Measurements from ENCODE around the gene CTDSPL.

CTDSPL gene

GRCh38 chr3:37853691-37854413 is 7.8 kb upstream of the CTDSPL start:
- DNase-seq (ENCODE audit: low read depth): no peak

DNA sequence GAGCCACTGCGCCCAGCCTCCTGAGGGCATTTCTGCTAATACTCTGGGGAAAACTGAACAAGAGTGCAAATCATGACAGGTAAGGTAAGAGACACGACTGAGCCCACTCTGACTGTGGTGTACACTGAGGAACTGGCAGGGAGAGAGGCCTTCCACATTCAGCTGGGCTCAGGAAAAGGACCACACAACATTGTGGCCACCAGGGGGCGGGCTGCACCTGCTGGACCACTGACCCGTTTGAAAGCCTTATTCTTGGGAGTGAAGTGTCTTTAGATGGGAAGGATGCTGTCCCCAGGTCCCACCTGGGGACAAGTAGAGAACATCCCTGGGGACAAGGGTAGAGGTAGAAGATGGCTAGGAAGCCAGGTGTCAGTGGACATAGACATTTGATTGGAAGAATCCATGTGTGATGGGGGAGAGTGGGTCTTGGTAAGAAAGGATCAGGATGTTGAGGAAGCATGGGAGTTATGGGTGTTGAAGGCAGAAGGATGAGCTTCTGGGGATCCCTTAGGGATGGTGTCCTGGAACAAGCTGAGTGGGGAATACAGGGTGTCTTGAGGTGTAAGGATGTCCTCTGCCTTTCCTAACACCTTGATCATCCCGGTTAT is 6.2 kb upstream of the CTDSPL start:
- DNase-seq (ENCODE audit: low read depth): peak; percentile 58

- no peak for DNase-seq (ENCODE audit: low read depth)
Measured at GRCh38 chr3:37856381-37856780, 5.3 kb upstream of the CTDSPL start.

- DNase-seq (ENCODE audit: low read depth): no peak
Measured at GRCh38 chr3:37858742-37859141, 2.9 kb upstream of the CTDSPL start.

GRCh38 chr3:37859354-37859753 is 2.3 kb upstream of the CTDSPL start:
- DNase-seq (ENCODE audit: low read depth): no peak

DNA sequence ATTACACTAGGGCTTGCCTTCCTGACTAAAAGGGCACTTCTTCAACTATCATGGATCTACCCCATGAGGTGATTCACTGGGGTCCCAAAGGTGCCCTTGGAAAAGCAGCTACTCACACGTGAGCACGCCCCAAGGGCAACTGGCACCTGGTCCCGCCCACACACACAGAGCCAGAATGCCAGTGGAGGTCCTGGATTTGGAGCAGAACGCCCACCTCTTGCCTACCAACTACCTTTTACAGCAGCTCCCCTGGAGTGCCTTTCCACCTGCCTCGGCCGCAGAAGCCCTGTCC is 1.8 kb upstream of the CTDSPL start:
- no peak for DNase-seq (ENCODE audit: low read depth)

DNA sequence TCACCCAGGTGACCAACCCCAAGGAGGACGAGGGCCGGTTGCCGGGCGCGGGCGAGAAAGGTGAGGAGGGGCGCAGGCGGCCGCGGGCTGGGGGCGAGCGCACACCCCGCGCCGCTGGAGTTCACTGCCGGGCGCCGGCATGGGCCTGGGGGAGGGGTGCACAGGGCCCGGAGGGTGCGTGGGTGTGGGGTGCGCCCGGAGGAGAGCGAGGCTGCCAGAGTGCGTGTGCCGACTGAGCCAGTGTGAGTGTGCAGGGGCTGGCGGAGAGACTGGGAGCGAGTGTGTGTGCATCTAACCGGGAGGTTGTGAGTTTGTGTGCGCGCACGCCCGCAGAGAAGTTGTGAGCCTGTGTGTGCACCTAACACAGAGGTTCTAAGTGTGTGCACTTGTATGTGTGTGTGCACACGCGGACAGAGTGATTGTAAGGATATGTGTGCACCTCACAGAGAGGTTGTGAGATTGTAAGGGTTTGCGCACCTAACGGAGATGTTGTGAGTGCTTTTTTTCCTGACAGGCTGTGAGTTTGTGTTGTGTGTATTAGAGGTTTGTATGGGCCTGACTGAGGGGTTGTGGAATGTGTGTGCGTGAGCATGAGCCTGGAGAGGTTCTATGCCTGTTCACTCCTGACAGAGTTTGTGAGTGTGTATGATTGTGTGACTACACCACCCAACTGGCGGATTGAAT is 681 bp downstream of the CTDSPL start:
- peak; percentile 15 for DNase-seq (ENCODE audit: low read depth)

DNA sequence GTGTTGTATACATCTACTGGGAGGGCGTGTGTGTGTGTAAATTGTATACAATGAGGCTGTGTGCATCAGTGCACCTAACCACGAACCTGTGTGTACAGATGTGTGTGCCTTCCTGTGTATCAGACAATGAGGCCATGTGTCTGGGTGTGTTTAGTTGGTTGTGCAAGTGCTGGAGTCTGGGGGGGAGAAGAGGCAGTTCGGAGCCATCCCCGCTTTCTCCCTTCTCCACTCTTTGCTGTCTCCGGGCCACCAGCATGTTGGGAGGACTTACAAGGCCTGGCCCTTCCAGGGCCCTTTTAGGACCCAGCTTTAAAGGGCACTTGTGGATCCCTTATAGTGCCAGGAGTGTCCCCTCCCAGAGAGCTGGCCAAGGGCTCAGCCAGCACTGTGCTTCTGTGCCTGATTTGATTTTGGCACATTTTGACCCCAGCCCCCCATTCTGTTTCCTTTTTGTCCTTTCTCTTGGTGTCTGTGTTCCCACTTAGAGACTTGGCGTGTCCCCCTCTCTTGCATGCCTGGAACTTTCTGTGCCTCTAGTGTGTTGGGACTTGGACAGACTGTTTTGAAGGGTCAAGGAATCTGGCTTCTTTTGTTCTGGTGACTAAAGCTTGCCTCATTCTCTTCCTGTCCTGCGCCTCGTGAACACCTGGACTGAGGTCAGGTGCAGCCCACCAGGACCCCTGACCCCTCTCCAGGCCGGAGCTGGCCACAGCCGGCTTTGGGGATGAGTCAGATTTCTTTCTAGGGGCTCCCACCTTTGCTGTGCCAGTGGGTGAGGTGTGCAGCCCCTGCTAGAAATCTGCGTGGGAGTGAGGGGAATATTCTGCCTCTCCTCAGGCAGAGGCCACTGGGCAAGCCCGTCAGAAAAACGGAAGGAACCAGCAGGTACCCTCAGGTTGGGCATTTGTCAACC is 1.5 kb downstream of the CTDSPL start:
- no peak for DNase-seq (ENCODE audit: low read depth)

DNA sequence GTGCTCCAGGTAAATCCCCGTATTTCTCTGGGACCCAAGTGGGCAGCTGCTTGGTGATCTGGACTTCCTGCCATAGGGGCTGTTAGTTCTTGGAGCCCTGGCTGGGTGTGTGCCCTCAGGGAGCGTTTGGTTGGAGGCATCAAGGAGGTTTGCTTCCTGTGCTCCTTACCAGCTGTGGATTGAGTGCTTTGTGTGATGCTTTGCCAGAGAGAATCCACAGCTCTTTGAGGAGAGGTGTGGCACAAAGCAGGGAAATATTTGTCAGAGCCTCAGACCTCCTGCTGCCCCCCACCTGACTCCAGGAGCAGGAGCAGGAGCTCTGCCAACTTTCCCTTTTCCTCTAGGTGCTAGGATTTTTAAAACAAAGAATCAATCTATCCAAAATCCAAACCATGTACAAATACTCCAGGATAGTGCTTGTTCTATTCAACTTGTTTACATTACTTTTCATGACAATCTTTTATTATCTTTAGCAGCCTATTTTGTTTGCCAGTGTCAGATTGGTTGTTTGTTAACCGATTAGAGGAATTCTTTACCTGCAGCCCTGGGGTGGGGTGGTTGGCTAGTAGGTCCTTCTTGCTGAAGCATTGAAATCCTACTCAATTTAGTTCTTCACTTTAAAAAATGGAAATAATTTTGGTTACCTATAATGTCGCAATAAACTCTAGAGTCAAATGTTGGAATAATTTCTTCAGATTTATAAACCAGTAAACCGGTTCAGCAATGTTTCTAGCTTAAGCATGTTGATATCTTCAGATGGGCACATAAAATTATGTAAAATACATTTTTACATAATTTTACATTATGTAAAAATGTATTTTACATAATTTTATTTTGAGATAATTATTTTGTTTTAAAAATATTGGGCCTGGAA is 2.5 kb downstream of the CTDSPL start:
- DNase-seq (ENCODE audit: low read depth): no peak

- no peak for DNase-seq (ENCODE audit: low read depth)
Measured at GRCh38 chr3:37864904-37865303, 3.2 kb downstream of the CTDSPL start.

DNA sequence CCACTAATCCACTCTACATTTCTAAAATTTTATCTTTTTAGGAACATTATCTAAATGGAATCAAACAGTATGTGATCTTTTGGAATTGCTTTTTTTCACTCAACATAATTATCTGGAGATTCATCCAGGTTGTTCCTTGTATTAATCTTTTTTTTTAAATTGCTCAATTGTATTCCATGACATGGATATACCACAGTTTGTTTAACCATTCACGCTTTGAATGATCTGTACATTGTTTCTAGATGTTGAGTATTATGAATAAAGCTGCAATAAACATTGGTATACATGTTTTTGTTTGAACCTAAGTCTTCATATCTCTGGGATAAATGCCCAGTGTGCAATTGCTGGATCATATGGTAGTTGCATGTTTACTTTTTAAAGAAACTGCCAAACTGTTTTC is 5.5 kb downstream of the CTDSPL start:
- DNase-seq (ENCODE audit: low read depth): no peak

- DNase-seq (ENCODE audit: low read depth): no peak
Measured at GRCh38 chr3:37871858-37872257, 10.2 kb downstream of the CTDSPL start.

GRCh38 chr3:37872413-37873160 is 10.9 kb downstream of the CTDSPL start:
- DNase-seq (ENCODE audit: low read depth): no peak

- no peak for DNase-seq (ENCODE audit: low read depth)
Measured at GRCh38 chr3:37876279-37876678, 14.6 kb downstream of the CTDSPL start.

GRCh38 chr3:37882711-37883110 is 21.0 kb downstream of the CTDSPL start:
- DNase-seq (ENCODE audit: low read depth): no peak

GRCh38 chr3:37885814-37886213 is 24.1 kb downstream of the CTDSPL start:
- no peak for DNase-seq (ENCODE audit: low read depth)

- no peak for DNase-seq (ENCODE audit: low read depth)
Measured at GRCh38 chr3:37886395-37886794, 24.7 kb downstream of the CTDSPL start.

GRCh38 chr3:37887062-37887461 is 25.4 kb downstream of the CTDSPL start:
- no peak for DNase-seq (ENCODE audit: low read depth)

DNA sequence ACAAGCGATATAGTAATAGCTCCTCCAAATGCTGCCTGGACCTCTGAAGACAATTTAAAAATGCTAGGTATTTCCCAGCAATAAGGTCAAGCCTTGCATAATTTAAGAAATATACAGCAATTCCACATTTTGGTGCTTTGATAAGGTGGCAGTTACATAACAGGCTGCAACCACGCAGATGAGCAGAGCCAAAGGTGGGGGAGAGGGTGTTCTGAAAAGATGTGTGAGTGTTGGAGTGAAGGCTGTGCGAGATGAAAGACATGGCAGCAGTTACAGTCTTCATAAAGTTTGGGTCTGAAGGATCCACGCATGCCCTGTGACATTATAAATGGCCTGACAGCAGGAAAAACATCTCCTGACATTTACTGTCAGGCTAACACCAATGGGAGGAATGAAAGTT is 26.1 kb downstream of the CTDSPL start:
- no peak for DNase-seq (ENCODE audit: low read depth)

- DNase-seq (ENCODE audit: low read depth): no peak
Measured at GRCh38 chr3:37888421-37888820, 26.7 kb downstream of the CTDSPL start.

DNA sequence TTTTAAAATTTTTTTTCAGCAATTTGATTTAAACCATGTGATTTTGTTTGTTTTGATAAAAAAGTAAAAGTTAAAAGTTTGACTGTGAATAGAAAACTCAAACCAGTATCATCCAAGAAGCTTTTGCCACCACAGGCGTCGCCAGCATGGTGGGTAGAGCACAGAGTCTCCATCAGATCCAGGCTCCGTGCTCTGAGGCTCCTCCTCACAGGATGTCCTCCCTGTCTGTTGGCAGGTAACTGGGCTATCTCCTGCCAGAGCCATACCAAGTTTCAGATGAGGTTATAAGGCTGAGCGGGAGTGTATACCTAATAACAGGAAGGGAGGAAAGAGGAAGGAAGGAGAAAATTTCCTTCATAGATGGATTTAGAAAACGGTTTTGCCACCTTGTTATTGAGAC is 28.8 kb downstream of the CTDSPL start:
- DNase-seq (ENCODE audit: low read depth): no peak

Data from activated T-helper 9 cell treated with anti-CD3 and anti-CD28 coated beads, Interleukin-2, amount 50 U/mL, for 16 hours (primary cell).